GM21367 (cell line): ENCODE measurements around the gene PUSL1.
A peak's percentile ranks its signal among the peaks of the same experiment; 100 is the strongest.

ENCODE experiments used
- ATAC-seq: cut with Tn5 transposase; IDR thresholded peaks from one replicate; pipeline ENCODE4 v1.9.1; 2021; ENCODE audit not compliant: unreplicated experiment

The PUSL1 gene, protein sequence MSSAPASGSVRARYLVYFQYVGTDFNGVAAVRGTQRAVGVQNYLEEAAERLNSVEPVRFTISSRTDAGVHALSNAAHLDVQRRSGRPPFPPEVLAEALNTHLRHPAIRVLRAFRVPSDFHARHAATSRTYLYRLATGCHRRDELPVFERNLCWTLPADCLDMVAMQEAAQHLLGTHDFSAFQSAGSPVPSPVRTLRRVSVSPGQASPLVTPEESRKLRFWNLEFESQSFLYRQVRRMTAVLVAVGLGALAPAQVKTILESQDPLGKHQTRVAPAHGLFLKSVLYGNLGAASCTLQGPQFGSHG

DNA sequence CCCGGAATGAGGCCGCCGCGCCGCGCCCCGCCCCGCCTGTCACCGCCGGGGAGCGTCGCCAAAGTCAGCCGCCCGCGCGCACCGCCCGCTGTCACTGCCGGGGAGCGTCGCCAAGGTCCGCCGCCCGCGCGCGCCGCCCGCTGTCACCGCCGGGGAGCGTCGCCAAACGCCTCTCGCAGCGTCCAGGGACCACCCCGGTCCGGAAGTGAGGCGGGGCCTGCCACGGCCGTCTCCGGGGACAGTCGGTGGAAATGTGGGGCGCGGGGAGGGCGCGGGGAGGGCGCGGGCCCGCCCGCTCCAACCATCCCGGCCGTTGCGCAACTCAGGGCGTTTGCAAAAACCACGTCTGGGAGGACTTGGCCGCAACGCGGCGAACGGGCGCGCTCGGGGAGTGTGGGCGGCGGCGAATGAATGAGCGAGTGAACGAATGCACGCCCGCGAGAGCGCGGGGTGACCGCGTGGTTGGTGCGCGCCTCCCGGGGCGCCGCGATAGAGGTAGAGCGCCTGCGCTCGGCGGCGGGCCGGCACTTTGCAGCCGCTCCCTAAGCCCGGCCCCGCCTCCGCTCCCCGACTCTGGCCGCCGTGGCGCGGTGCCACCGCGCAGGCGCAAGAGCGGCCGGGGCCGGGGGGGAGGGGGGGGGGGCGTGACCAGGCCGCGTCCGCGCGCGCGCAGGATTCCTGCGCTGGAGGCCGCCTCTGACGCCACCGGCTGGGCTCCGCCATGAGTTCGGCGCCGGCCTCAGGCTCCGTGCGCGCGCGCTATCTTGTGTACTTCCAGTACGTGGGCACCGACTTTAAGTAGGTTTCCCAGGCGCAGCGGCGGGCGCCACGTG, at the start of gene PUSL1, which contains the start of gene ACAP3:
Gene PUSL1, plus strand, starts transcription at position 675 of the 833 bp plus-strand sequence. Its CDS starts 47 bp downstream, at position 722.
Gene ACAP3, minus strand, starts transcription at position 8 of the 833 bp plus-strand sequence. CDS start 115 bp downstream, outside the sequence.
- peak; percentile 43 for ATAC-seq

DNA sequence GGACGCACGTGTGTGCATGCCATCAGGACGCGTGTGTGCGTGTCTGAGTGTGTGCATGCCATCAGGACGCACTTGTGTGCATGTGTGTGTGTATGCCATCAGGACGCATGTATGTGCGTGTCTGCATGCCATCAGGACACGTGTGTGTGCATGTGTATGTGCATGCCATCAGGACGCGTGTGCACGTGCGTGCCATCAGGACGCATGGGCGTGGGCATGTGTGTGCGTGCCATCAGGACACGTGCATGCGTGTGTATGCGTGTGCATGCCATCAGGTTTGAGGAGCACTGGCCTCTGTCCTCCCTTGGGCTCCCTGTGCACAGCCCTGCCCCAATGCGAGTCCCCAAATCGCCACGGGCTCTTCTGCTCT, 49.3 kb upstream of the PUSL1 start:
- no peak for ATAC-seq

DNA sequence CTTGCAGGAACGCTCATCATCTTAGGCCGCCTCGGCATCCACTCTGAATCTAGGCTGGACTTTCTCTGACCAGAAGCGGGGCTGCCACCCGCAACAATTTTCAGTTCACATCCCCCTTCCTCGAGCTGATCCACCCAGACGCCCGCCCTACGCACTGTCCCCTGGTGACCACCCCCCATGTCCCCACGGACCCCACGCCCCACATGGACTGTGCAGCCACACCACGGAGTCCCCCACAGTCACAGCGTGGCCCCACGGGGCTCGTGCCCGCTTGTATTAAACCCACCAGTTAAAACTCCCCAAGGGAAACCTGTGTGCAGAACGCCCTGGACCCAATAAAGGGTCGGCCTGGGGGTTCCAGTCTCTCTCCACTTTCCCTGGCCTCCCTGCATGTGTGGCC, 48.9 kb upstream of the PUSL1 start:
- no peak for ATAC-seq

DNA sequence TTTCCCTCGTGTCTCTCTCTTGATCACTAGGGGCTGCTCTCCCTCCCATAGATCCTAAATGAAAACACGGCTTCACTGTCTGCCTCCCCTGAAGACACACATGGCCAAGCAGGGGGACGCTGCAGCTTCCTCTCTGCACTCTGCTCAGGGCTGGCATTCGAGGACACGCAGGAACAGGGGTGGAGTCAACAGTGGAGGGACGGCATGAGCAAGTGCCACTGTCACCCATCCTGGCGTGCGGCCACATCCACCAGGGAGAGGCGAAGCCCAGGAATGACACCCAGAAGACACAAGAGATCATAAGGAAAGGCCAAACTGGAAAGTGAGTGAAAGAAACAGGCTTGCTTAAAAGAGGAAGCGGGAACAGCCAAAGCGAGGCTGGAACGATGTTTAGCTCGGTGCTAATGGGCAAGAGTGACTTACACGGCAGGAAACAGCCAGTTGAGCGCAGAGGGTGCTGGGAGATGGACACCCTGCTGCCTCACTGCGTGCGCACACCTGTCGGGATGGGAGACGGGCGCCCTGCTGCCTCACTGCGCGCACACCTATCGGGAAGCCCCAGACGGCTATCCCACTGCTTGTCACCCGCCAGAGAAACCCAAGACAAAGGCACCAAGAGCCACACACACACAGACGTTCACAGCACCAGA, 48.3 kb upstream of the PUSL1 start:
- no peak for ATAC-seq

DNA sequence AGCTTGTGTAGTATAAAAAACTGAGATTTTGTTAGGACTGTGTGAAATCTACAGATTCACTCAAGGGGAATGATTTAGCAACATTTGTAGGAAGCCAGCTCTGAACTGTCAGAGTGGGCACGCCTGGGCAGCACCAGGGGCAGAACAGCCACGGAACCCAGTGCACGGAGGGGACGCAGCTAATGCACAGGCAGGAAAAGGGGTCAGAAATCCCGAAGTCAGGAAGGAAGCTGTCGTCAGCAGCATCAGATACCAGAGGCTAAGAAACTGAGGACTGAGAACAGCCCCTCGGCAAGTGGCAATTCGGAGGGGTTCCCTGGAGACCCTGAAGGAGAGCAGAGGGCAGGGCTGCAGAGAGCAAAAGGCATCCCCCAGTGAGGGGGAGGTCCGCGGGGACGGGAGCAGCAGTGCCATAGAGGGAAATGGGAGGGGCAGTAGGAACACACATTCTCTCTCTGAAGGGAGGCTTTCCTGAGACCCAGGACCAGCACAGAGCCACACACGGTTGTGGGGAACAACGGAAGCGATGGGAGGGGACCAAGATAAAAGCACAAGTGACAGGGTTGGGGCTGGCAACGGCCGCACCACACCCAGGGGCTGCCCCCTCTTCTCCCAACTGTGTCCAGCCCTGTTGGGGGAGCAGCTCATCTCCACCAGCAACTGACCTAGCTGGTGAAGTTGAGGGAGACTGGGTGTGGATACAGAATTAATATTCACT, 47.4 kb upstream of the PUSL1 start:
- no peak for ATAC-seq

DNA sequence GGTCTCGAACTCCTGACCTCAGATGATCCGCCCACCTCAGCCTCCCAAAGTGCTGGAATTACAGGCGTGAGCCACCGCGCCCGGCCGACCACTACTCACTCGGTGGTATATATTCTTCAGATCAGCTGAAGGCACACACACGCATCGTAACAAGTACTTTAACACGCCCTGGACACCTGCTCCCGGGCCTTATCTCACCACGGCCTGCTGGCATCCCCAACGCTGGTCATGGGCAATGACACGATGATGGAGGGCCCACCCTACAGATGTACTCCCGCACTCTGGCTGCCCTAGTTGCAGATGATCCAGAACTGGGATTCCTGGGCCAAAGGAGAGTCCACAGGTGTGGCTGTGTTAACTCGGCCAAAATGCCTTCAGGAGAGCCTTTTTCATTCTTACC, 46.3 kb upstream of the PUSL1 start:
- ATAC-seq: no peak

DNA sequence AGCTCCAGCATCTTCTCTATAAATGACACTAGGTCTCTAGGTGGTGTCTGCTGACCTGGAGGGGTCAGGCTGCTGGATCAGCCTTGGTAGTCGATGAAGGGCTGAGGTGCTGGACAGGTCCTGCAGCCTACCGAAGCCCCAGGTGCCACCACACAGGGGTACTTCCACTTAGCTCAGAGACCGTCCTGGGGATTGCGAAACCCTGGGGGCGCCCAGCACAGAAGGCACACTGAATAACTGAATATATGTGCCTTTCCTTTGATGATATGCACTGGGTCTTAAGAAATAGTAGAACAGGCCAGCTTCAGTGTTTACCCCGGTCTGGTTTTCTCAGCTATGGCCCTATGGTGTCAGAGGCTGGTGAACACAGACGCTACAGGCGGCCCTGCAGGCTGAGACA, 45.6 kb upstream of the PUSL1 start:
- ATAC-seq: no peak

DNA sequence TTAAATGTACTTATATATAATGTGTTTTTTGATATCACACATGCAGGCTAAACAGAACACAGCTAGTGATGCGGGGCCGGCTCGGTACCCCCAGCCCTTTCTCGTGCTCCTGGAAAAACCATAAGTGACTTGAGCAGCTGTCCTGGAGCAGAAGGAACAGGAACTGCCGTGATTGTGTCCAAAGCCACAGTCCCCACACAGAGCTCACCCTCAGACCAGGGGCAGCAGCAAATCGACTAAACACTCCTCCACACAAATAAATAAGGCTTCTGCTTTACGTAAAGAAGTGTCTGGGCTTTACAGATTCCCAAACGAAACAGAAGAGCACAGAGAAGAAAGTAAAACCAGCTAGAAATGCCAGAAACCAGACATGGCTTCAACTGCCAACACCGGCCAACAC, 44.4 kb upstream of the PUSL1 start:
- no peak for ATAC-seq

DNA sequence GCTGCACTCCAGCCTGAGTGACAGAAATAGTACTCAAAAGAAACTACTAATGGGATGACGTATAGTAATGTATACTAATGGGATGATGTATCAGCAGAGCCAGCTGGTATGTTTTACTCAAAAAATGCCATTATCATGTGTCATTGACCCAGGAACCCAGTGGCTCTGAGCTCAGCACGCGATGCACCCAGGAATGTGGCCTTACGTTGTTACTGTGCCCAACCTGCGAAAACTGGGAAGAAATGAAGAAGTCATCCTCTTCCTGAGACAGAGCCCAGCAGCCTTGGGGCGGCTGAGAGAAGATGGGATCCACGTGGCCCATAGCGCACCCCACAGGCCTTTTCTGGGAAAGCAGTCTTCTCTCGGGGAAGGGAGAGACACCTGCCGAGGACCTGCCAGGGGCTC, 43.5 kb upstream of the PUSL1 start:
- ATAC-seq: no peak

DNA sequence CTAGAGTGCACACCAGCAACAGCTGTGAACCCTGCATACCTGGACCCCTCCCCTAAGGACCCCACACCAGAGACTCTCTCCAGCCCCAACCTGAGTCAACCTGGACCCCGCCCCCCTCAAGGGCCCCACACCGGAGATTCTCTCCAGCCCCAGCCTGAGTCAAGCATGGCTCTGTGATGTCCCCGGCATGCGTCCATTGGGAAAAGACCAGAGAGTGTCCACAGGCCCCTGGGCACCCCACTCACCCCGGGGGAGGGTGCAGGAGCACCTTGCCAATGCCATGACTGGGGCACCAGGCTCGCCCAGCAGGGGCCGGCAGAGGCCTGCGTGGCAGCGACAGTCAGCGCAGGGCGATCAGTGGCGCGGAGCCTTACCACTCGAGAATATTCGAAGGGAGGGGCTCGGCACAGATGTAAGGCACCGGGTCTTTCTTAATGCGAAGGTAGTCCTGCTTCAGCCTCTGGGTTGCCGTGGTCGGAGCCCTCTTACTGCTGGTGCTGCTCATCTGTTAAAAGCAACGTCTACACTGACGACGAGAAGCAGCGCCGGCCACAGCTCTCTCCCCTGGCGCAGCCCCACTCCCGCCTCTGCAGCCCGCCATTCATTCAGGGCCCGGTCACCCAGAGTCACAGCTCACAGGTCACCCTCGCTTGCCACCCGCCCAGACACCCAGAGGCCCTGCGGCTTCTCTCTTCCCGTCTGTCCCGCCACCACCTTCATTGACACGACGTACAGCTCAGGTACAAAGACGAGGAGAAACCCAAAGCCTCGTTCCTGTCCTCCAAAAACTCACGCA, 40.7 kb upstream of the PUSL1 start:
- no peak for ATAC-seq

DNA sequence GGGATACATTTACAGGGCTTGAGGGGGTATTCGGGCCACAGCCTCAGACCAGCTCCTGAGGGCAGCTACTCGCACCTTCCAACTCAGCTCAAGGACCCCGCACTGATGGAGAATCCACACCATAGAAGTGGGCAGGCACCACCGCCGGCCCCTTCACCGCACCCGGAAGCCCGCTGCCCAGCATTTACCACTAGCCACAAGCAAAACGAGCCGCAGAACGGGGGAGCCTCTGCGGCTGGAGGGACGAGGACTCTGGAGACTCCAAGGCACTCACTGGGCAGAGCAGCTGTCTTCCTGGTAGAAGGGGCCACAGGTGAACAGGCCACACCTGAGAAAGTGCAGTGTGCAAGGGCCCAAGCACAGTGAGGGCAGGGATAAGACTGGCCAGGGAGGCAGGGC, 40.1 kb upstream of the PUSL1 start:
- no peak for ATAC-seq

DNA sequence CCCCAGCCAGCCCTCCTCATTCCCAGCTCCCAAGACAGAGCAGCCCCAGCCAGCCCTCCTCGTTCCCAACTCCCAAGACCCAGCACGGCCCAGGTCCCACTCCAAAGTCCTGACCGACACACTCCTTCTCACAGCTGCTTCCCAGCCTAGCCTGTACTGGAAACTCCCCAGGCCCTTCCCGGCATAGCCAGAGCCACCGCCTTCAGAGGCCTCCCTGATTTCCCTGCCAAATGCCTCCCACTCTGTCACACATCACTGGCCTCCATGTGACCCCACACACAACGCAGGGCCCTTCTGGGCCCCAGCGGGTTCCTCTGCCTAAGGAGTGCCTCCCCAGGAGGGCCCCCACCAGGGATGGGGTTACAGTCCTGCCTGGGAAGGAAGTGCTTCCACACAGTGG, 37.6 kb upstream of the PUSL1 start:
- ATAC-seq: no peak

DNA sequence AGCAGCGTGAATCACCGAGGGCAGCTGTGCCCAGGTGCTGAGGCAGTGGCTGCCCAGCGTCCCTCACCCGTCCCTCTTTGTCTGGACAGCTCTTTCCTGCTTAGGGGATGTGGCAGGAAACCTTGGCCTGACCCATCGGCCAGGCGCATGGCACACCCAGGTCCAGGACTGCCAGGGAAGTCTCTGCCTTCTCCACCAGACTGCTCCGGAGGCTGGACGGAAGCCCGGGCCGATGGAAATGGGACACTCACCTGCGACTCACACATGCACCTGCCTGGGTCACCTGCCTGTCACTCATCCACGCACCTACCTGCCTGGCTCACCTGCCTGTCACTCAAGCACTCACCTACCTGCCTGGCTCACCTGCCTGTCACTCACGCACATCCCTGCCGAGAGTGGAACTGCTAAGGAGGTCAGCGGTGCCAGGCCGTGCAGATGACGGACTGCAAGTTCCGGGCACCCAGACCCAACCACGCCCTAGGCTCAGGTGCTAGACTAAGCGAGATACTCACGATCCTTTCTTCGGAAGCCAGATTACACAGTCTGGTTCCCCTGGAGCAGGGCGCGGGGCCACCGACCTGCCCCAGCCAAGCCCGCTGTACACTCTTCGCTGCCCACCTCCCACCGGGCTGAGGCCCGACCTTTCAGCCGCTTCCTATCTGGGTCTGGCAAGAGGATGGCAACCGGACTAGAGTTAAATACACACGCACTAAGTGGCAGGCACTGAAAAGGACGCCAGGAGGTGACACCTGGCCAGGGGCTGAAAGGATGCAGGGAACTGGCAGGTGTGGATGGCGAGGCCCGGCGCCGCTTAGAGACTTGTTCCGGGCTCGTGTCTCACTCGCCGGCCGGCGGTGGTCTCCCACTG, 35.8 kb upstream of the PUSL1 start:
- no peak for ATAC-seq

DNA sequence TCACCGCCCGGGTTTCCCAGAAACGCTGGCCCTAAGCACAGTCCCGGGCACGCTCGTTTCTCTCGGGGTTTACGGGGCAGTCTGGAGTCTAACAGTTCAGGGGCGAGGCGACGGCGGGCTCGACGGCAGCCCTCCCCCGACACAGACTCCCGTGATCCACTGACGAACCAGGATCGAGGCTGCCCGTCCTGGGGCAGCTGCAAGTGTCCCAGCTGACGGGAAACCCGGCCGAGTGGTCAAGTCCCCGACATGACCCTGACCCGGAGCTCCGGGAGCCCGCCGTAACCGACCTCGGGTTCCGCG, 35.2 kb upstream of the PUSL1 start:
- peak; percentile 10 for ATAC-seq

DNA sequence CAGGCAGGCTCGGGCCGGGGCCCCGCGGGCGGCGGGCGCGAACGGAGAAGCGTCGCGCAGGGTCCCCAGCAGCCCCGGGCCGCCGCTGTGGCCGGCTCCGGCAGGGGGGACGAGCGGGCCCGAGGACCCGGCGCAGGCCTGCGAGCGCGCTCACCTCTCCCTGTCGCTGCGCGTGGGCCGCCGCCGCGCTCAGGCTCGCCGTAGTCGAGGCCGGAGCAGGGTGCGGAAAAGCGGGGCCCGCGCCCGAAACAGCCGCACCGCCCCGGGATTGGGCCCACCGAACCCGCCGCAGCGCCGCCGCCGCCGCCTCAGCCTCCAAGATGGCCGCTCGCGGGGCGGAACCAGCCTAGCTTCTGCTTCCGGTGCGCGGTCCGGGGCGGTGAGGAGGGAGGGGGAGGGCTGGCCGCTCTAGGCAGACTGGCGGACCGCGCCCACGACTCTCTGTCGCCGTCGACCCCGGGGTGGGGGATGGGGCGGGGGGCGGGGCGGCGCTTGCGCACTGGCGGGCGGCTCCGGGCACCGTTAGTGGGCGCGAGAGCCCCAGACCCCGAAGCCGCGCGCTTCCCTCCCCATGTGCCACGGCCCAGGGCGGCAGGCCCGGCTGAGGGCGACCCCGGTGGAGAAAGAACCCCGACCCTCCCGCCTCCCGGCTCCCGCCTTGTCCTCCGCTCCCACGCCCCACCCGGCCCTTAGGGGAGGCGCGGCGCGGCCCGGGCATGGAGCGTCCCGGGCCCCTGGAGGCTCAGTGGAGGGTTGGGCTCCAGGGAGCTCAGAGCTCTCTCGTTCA, 34.7 kb upstream of the PUSL1 start, which contains the start of gene UBE2J2:
Gene UBE2J2, minus strand, starts transcription at position 343 of the 787 bp plus-strand sequence. CDS start 5,862 bp downstream, outside the sequence.
- ATAC-seq: peak; percentile 66

DNA sequence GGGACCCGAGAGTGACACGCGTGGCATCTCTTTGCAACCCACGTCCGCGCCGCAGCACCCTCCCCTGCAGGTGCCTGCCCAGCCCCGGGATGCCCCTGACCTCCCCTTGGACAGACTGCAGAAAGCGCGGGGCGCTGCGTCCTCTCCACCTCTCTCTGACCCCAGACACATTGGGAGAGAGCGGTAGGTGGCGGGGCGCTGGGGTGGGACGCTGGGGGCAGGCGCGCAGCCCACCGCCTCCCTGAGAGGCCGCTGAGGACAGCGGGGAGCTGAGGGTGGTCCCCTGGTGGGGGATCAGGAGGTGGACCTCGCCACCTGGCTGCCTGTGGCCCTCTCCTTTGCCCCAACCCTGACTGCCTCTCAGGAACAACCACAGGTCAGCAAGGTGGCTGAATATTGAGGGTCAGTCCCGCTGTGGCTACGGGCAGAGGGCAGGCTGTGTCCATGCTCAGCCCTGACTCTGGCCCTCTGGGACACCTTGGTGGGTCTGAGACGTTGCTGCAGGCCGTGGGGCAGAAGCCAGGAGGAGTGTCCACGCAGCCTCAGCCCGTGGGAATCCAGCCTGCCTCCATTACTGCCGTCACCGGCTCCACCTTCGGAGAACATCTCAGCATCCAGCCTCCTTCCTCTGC, 34.0 kb upstream of the PUSL1 start:
- ATAC-seq: no peak

DNA sequence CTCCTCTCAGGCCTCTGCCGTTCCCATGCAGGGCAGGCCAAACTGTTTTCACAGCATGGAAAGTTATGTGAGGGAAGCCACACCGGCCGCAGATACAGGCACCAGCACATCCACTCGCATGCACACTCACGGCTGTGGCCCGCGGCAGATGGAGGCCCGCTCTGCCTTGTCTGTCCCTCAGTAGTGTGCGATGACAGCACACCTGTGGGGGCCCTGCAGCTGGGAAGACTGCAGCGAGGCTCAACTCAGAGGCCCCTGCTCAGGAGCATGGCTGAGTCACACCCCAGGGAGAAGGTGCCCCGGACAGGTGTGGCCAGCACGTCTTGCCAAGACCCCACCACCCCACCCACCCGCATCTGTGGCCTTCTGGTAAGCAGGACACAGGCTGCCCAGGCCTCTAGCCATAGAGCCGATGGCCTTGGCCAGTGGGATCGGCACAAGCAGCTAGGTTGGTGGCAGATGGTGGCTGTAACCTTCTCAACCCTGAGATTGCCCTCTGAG, 33.4 kb upstream of the PUSL1 start:
- no peak for ATAC-seq

DNA sequence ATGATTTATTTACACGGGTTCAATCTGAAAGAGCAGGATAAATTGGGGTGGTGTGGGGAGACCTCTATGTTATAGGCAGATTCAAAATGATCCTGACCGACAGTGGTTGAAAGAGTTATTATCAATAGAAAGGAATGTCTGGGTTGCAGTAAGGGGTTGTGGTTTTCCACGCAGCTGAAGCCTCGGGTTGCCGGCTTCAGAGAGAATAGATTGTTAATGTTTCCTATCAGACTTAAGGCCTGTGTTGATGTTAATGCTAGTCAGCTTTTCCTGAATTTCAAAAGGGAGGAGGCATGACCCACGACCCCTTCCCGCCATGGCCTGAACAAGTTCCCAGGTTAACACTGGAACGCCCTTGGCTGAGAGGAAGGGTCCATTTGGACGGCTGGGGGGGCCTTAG, 32.6 kb upstream of the PUSL1 start:
- no peak for ATAC-seq
